Keratinocyte (primary cell): ENCODE results near the gene DUT. TPM values are rescaled to one million over a fixed set of nuclear protein-coding genes. Genes with fewer than 3 reads are reported as not detected.

Source experiments
- DNase-seq: peaks from one replicate; pipeline ENCODE4 v3.0.0-alpha.2; 2011; ENCODE audit warnings: low read depth, missing footprints, low spot score
- FAIRE-seq: peaks from 2 replicates; lab custom pipeline; 2011; peaks lifted over from hg19 to GRCh38; lab: Jason Lieb, UNC
- H2AFZ ChIP-seq: 2 replicates; pipeline ENCODE4 v1.6.0; 2012; ENCODE audit warnings: low read length, control low read depth, inconsistent platforms; ENCODE audit not compliant: control insufficient read depth
- H3K27ac ChIP-seq: 2 replicates; pipeline ENCODE4 v1.5.1; 2011; ENCODE audit warnings: low read length; ENCODE audit not compliant: control insufficient read depth, insufficient read depth
- H3K27me3 ChIP-seq: 3 replicates; pipeline ENCODE4 v1.6.0; 2011; ENCODE audit warnings: low read length; ENCODE audit not compliant: control insufficient read depth, insufficient read depth; ENCODE audit errors: extremely low read depth
- H3K36me3 ChIP-seq, 2 experiments: 2 replicates in 1 of 2; 3 replicates in 1 of 2; pipeline ENCODE4 v1.5.1; 2011; ENCODE audit warnings: low read length in 2 of 2, mild to moderate bottlenecking in 1 of 2; ENCODE audit not compliant: control insufficient read depth in 2 of 2, insufficient read depth in 2 of 2; ENCODE audit errors: extremely low read depth in 1 of 2
- H3K4me1 ChIP-seq: 3 replicates; pipeline ENCODE4 v1.5.1; 2011; ENCODE audit warnings: low read length; ENCODE audit not compliant: control insufficient read depth, insufficient read depth; ENCODE audit errors: extremely low read depth
- H3K4me2 ChIP-seq: 3 replicates; pipeline ENCODE4 v1.6.0; 2011; ENCODE audit warnings: low read depth, low read length; ENCODE audit not compliant: control insufficient read depth, insufficient read depth; ENCODE audit errors: extremely low read depth
- H3K4me3 ChIP-seq, 3 experiments: fragments of 200-600 bp in 1 of 3; sonication (generic) in 1 of 3; 2 replicates in 2 of 3; 3 replicates in 1 of 3; pipeline ENCODE4 v1.5.1; 2011 to 2016; ENCODE audit warnings: low read length in 3 of 3, mild to moderate bottlenecking in 3 of 3, control low read depth in 2 of 3, inconsistent platforms in 1 of 3, low read depth in 1 of 3, mixed read lengths in 1 of 3, mixed run types in 1 of 3, moderate library complexity in 1 of 3; ENCODE audit not compliant: control insufficient read depth in 2 of 3, insufficient read depth in 2 of 3; ENCODE audit errors: extremely low read depth in 1 of 3
- H3K79me2 ChIP-seq: 2 replicates; pipeline ENCODE4 v1.6.0; 2012; ENCODE audit warnings: low read length; ENCODE audit not compliant: control insufficient read depth, insufficient read depth
- H3K9ac ChIP-seq: 3 replicates; pipeline ENCODE4 v1.6.0; 2011; ENCODE audit warnings: low read length; ENCODE audit not compliant: control insufficient read depth, insufficient read depth; ENCODE audit errors: extremely low read depth
- H3K9me1 ChIP-seq: 3 replicates; pipeline ENCODE4 v1.6.0; 2011; ENCODE audit warnings: low read length; ENCODE audit not compliant: control insufficient read depth, insufficient read depth; ENCODE audit errors: extremely low read depth
- H3K9me3 ChIP-seq: 2 replicates; pipeline ENCODE4 v1.5.1; 2012; ENCODE audit warnings: low read depth, low read length; ENCODE audit not compliant: control insufficient read depth
- H4K20me1 ChIP-seq: 3 replicates; pipeline ENCODE4 v1.6.0; 2011; ENCODE audit warnings: low read length; ENCODE audit not compliant: control insufficient read depth, insufficient read depth; ENCODE audit errors: extremely low read depth
- EZH2 ChIP-seq: IDR thresholded peaks from one replicate; pipeline ENCODE4 v1.6.1; 2012; ENCODE audit warnings: inconsistent platforms, mild to moderate bottlenecking, low read length, moderate library complexity
- dilution Hi-C: fragments of 300-500 bp; cut with MboI; formaldehyde crosslinking; loops from one replicate; pipeline ENCODE4 v1.7.0; 2020; ENCODE audit warnings: low sequenced_read_pairs; ENCODE audit not compliant: extremely low pct_ligation_motif_present
- polyA plus RNA-seq, 5 experiments: library from polyadenylated mRNA; depleted of rRNA in 3 of 5; stranded (reverse) in 3 of 5; stranded (forward) in 1 of 5; unstranded in 1 of 5; fragments of >200 nt; gene quantifications; 1 replicate in 1 of 5; 2 replicates in 3 of 5; 3 replicates in 1 of 5; pipeline versions ENCODE4 v1.2.1 to v1.2.3, GENCODE V29; 2011 to 2012; ENCODE audit warnings: missing spikeins in 2 of 5, low read depth in 1 of 5, low replicate concordance in 1 of 5
- TF ChIP-seq, protein P1 (sequence below), 3 experiments: IDR thresholded peaks in 1 of 3; conservative IDR thresholded peaks in 1 of 3; optimal IDR thresholded peaks in 1 of 3; 2 replicates in 2 of 3; 3 replicates in 1 of 3; pipeline versions ENCODE3 to v1.5.1; 2011; ENCODE audit warnings: low read length in 3 of 3, mild to moderate bottlenecking in 3 of 3, moderate library complexity in 2 of 3, control low read depth in 1 of 3, inconsistent platforms in 1 of 3; ENCODE audit not compliant: insufficient read depth in 2 of 3; ENCODE audit errors: extremely low read depth in 1 of 3

The DUT gene
- polyA plus RNA-seq, 1 donor (not counting 4 experiments of a cell fraction or from before 2014, with no cell fraction given): 79.8 TPM

DNA sequence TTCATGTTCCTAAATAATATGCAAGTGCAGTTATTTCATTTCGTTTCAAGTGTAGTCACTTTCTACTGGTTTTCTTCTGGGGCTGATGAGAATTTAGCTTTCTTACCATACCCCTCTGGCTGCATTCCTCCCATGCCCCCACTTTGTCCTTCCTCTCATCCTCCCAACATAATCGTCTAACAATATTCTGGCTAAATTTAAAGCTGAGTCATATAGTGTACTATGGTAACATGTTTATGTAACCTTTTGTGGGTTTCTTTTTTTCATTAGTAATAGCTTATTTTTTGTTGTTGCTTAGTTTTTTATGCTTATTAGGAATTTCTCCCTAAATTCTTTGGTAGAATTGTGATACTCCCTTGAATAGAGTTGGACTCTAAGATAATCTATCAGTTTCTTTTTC, 30.5 kb downstream of the DUT start:
- H3K27ac ChIP-seq: no peak overlapping the region
- H3K9me3 ChIP-seq: no peaks in the 10 kb centered on the region
- H2AFZ ChIP-seq: no peak overlapping the region
- no peaks in the 10 kb centered on the region for H4K20me1 ChIP-seq
- DNase-seq (no peak), FAIRE-seq (no peak)
- no peaks in the 10 kb centered on the region for H3K36me3 ChIP-seq
- H3K27me3 ChIP-seq: no peaks in the 10 kb centered on the region
- H3K79me2 ChIP-seq: no peaks in the 10 kb centered on the region
- no peak overlapping the region for H3K4me2 ChIP-seq
- no peak overlapping the region for H3K4me3 ChIP-seq
- no peaks in the 10 kb centered on the region for H3K4me1 ChIP-seq
- dilution Hi-C loops: no loop called here
- TF ChIP-seq EZH2: no peak
- TF ChIP-seq, protein P1, sequence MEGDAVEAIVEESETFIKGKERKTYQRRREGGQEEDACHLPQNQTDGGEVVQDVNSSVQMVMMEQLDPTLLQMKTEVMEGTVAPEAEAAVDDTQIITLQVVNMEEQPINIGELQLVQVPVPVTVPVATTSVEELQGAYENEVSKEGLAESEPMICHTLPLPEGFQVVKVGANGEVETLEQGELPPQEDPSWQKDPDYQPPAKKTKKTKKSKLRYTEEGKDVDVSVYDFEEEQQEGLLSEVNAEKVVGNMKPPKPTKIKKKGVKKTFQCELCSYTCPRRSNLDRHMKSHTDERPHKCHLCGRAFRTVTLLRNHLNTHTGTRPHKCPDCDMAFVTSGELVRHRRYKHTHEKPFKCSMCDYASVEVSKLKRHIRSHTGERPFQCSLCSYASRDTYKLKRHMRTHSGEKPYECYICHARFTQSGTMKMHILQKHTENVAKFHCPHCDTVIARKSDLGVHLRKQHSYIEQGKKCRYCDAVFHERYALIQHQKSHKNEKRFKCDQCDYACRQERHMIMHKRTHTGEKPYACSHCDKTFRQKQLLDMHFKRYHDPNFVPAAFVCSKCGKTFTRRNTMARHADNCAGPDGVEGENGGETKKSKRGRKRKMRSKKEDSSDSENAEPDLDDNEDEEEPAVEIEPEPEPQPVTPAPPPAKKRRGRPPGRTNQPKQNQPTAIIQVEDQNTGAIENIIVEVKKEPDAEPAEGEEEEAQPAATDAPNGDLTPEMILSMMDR (optimal IDR thresholded peaks at IDR 0.05 in 1 of 3, IDR thresholded peaks at IDR 0.05 in 1 of 3, conservative IDR thresholded peaks at IDR 0.05 in 1 of 3; ENCODE audit: extremely low read depth in 1 of 3, insufficient read depth in 2 of 3, low read length in 3 of 3): no peak
- H3K9ac ChIP-seq: no peak overlapping the region
- no peaks in the 10 kb centered on the region for H3K9me1 ChIP-seq

DNA sequence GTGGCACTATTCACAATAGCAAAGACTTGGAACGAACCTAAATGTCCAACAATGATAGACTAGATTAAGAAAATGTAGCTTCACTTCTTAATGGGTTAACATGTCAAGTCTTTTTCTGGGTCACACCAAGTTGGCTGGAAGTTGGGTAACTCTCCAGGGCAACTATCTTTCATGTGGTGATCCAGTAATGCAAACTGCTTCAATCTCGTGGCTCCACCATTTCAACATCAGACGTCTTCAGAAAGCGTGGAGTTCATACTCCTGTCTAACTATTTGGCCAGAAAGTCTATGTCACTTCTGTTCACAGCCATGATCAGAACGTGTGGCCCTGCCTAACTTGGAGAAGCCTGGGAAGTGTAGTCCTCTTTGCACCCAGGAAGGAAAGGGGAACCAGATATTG, 32.2 kb downstream of the DUT start:
- H3K36me3 ChIP-seq: no peaks in the 10 kb centered on the region
- FAIRE-seq (no peak), DNase-seq (no peak)
- no peak overlapping the region for H3K4me2 ChIP-seq
- H3K9me3 ChIP-seq: no peaks in the 10 kb centered on the region
- no peak for TF ChIP-seq EZH2
- TF ChIP-seq, protein P1 (optimal IDR thresholded peaks at IDR 0.05 in 1 of 3, IDR thresholded peaks at IDR 0.05 in 1 of 3, conservative IDR thresholded peaks at IDR 0.05 in 1 of 3; ENCODE audit: extremely low read depth in 1 of 3, insufficient read depth in 2 of 3, low read length in 3 of 3): no peak
- H2AFZ ChIP-seq: no peak overlapping the region
- no peaks in the 10 kb centered on the region for H3K27me3 ChIP-seq
- H3K9ac ChIP-seq: no peak overlapping the region
- H3K79me2 ChIP-seq: no peaks in the 10 kb centered on the region
- dilution Hi-C loops: no loop called here
- no peaks in the 10 kb centered on the region for H3K9me1 ChIP-seq
- no peaks in the 10 kb centered on the region for H4K20me1 ChIP-seq
- H3K4me3 ChIP-seq: no peak overlapping the region
- H3K4me1 ChIP-seq: no peaks in the 10 kb centered on the region
- H3K27ac ChIP-seq: no peak overlapping the region
